ENCODE results near the gene TRANK1.

The TRANK1 gene

GRCh38 chr3:36820083-36820482 is 124.8 kb downstream of the TRANK1 start:
- Histone ChIP-seq H3K27me3 (ENCODE audit: insufficient read depth, insufficient read length) (no peaks in the 10 kb centered on the region), H3K9me3 (ENCODE audit: insufficient read depth, low read length) (no peaks in the 10 kb centered on the region), H3K4me1 (ENCODE audit: insufficient read depth, insufficient read length) (no peaks in the 10 kb centered on the region), H3K9ac (ENCODE audit: insufficient read length, low read depth) (no peak overlapping the region), H3K4me3 (ENCODE audit: insufficient read length, low read depth) (no peak overlapping the region), H3K36me3 (ENCODE audit: insufficient read depth, insufficient read length, low read length) (no peaks in the 10 kb centered on the region)
- DNase-seq (ENCODE audit: low read depth, low spot score), result no peak
- no peak for TF ChIP-seq ZNF274 (IDR thresholded peaks at IDR 0.05; ENCODE audit: low read depth, low read length)
- no peak for TF ChIP-seq YY1 (IDR thresholded peaks at IDR 0.05; ENCODE audit: insufficient read depth, insufficient read length)
- no peak for TF ChIP-seq SUZ12 (IDR thresholded peaks at IDR 0.05; ENCODE audit: extremely low read depth, insufficient read depth, insufficient read length)

GRCh38 chr3:36817806-36818533 is 126.9 kb downstream of the TRANK1 start:
- DNase-seq (ENCODE audit: low read depth, low spot score), result no peak
- TF ChIP-seq SUZ12 (IDR thresholded peaks at IDR 0.05; ENCODE audit: extremely low read depth, insufficient read depth, insufficient read length), result no peak
- no peak for TF ChIP-seq YY1 (IDR thresholded peaks at IDR 0.05; ENCODE audit: insufficient read depth, insufficient read length)
- TF ChIP-seq ZNF274 (IDR thresholded peaks at IDR 0.05; ENCODE audit: low read depth, low read length), result no peak
- H3K27me3 ChIP-seq (ENCODE audit: insufficient read depth, insufficient read length), result no peaks in the 10 kb centered on the region
- H3K4me3 ChIP-seq (ENCODE audit: insufficient read length, low read depth), result no peak overlapping the region
- H3K9me3 ChIP-seq (ENCODE audit: insufficient read depth, low read length), result no peaks in the 10 kb centered on the region
- H3K36me3 ChIP-seq (ENCODE audit: insufficient read depth, insufficient read length, low read length), result no peaks in the 10 kb centered on the region
- H3K4me1 ChIP-seq (ENCODE audit: insufficient read depth, insufficient read length), result peaks cover 6% of the 10 kb centered on the region
- no peak overlapping the region for H3K9ac ChIP-seq (ENCODE audit: insufficient read length, low read depth)

DNA sequence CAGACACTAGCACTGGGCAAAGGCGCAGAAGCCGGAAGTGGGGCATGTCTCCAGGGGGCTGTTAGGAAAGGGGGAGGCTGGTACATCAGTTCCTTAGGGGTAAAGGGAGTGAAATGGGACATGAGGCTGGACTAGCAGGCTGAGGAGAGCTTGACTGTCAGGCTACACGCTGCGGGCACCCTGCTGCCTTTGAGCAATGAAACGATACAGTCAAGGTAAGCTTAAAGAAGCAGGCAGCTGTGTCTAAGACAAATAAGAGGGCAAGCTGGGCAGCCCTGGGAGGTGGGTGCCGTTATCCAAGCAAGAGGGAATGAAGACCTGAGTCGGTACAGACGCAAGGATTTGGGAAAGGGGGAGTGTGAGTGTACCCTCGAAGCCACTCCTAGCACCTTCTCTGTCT is 129.5 kb downstream of the TRANK1 start:
- H3K4me1 ChIP-seq (ENCODE audit: insufficient read depth, insufficient read length), result peaks cover 6% of the 10 kb centered on the region
- no peak for DNase-seq (ENCODE audit: low read depth, low spot score)
- H3K9ac ChIP-seq (ENCODE audit: insufficient read length, low read depth), result no peak overlapping the region
- H3K27me3 ChIP-seq (ENCODE audit: insufficient read depth, insufficient read length), result no peaks in the 10 kb centered on the region
- H3K4me3 ChIP-seq (ENCODE audit: insufficient read length, low read depth), result no peak overlapping the region
- H3K9me3 ChIP-seq (ENCODE audit: insufficient read depth, low read length), result no peaks in the 10 kb centered on the region
- no peak for TF ChIP-seq ZNF274 (IDR thresholded peaks at IDR 0.05; ENCODE audit: low read depth, low read length)
- TF ChIP-seq SUZ12 (IDR thresholded peaks at IDR 0.05; ENCODE audit: extremely low read depth, insufficient read depth, insufficient read length), result no peak
- TF ChIP-seq YY1 (IDR thresholded peaks at IDR 0.05; ENCODE audit: insufficient read depth, insufficient read length), result no peak
- no peaks in the 10 kb centered on the region for H3K36me3 ChIP-seq (ENCODE audit: insufficient read depth, insufficient read length, low read length)

- H3K27me3 ChIP-seq (ENCODE audit: insufficient read depth, insufficient read length), result no peaks in the 10 kb centered on the region
- H3K9me3 ChIP-seq (ENCODE audit: insufficient read depth, low read length), result no peaks in the 10 kb centered on the region
- no peak overlapping the region for H3K9ac ChIP-seq (ENCODE audit: insufficient read length, low read depth)
- H3K4me1 ChIP-seq (ENCODE audit: insufficient read depth, insufficient read length), result peaks cover 6% of the 10 kb centered on the region
- H3K4me3 ChIP-seq (ENCODE audit: insufficient read length, low read depth), result no peak overlapping the region
- no peak for DNase-seq (ENCODE audit: low read depth, low spot score)
- TF ChIP-seq ZNF274 (IDR thresholded peaks at IDR 0.05; ENCODE audit: low read depth, low read length), result no peak
- TF ChIP-seq YY1 (IDR thresholded peaks at IDR 0.05; ENCODE audit: insufficient read depth, insufficient read length), result no peak
- TF ChIP-seq SUZ12 (IDR thresholded peaks at IDR 0.05; ENCODE audit: extremely low read depth, insufficient read depth, insufficient read length), result no peak
- H3K36me3 ChIP-seq (ENCODE audit: insufficient read depth, insufficient read length, low read length), result no peaks in the 10 kb centered on the region
Measured at GRCh38 chr3:36814776-36815175, 130.1 kb downstream of the TRANK1 start.

DNA sequence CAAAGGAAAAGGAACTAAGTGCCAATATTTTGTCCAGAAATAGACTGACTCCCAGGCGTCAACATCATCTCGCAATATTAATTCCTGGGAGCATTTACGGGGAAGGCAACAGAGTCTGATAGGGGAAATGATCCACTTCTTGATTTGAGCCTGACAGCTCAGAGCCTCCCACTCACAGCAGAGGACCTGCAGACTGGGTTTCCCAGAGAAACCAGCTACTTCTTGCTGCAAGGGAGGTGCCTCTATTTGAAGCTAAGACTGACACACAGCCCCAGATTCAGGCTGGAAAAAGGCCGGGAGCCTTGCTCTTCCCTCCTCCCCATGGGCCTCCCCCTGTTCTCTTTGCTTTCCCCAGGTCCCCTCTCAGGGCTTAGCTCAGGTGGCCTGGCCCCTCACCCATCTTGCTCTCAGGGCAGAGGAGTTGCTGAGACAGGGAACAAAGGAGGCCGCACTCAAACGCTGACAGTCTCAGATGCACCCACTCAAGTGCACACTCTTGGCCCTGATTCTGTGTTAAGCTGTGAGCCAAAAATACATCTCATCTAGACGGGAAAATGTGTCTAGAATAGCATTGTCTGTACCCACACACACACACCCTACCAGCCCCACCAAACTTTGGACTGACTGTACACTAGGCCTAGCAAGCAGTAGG is 130.7 kb downstream of the TRANK1 start:
- DNase-seq (ENCODE audit: low read depth, low spot score), result no peak
- no peaks in the 10 kb centered on the region for H3K27me3 ChIP-seq (ENCODE audit: insufficient read depth, insufficient read length)
- TF ChIP-seq ZNF274 (IDR thresholded peaks at IDR 0.05; ENCODE audit: low read depth, low read length), result no peak
- TF ChIP-seq YY1 (IDR thresholded peaks at IDR 0.05; ENCODE audit: insufficient read depth, insufficient read length), result no peak
- no peak for TF ChIP-seq SUZ12 (IDR thresholded peaks at IDR 0.05; ENCODE audit: extremely low read depth, insufficient read depth, insufficient read length)
- no peaks in the 10 kb centered on the region for H3K9me3 ChIP-seq (ENCODE audit: insufficient read depth, low read length)
- H3K36me3 ChIP-seq (ENCODE audit: insufficient read depth, insufficient read length, low read length), result no peaks in the 10 kb centered on the region
- H3K9ac ChIP-seq (ENCODE audit: insufficient read length, low read depth), result no peak overlapping the region
- H3K4me1 ChIP-seq (ENCODE audit: insufficient read depth, insufficient read length), result peaks cover 6% of the 10 kb centered on the region
- no peak overlapping the region for H3K4me3 ChIP-seq (ENCODE audit: insufficient read length, low read depth)

- no peak for DNase-seq (ENCODE audit: low read depth, low spot score)
- no peaks in the 10 kb centered on the region for H3K9me3 ChIP-seq (ENCODE audit: insufficient read depth, low read length)
- H3K9ac ChIP-seq (ENCODE audit: insufficient read length, low read depth), result no peak overlapping the region
- no peak overlapping the region for H3K4me3 ChIP-seq (ENCODE audit: insufficient read length, low read depth)
- no peaks in the 10 kb centered on the region for H3K27me3 ChIP-seq (ENCODE audit: insufficient read depth, insufficient read length)
- H3K36me3 ChIP-seq (ENCODE audit: insufficient read depth, insufficient read length, low read length), result no peaks in the 10 kb centered on the region
- peaks cover 6% of the 10 kb centered on the region for H3K4me1 ChIP-seq (ENCODE audit: insufficient read depth, insufficient read length)
- TF ChIP-seq ZNF274 (IDR thresholded peaks at IDR 0.05; ENCODE audit: low read depth, low read length), result no peak
- no peak for TF ChIP-seq SUZ12 (IDR thresholded peaks at IDR 0.05; ENCODE audit: extremely low read depth, insufficient read depth, insufficient read length)
- TF ChIP-seq YY1 (IDR thresholded peaks at IDR 0.05; ENCODE audit: insufficient read depth, insufficient read length), result no peak
Measured at GRCh38 chr3:36813305-36813704, 131.5 kb downstream of the TRANK1 start.

- Histone ChIP-seq H3K27me3 (ENCODE audit: insufficient read depth, insufficient read length) (no peaks in the 10 kb centered on the region), H3K4me3 (ENCODE audit: insufficient read length, low read depth) (no peak overlapping the region), H3K9me3 (ENCODE audit: insufficient read depth, low read length) (no peaks in the 10 kb centered on the region), H3K4me1 (ENCODE audit: insufficient read depth, insufficient read length) (peaks cover 6% of the 10 kb centered on the region), H3K9ac (ENCODE audit: insufficient read length, low read depth) (no peak overlapping the region), H3K36me3 (ENCODE audit: insufficient read depth, insufficient read length, low read length) (no peaks in the 10 kb centered on the region)
- TF ChIP-seq ZNF274 (IDR thresholded peaks at IDR 0.05; ENCODE audit: low read depth, low read length) (no peak), SUZ12 (IDR thresholded peaks at IDR 0.05; ENCODE audit: extremely low read depth, insufficient read depth, insufficient read length) (no peak), YY1 (IDR thresholded peaks at IDR 0.05; ENCODE audit: insufficient read depth, insufficient read length) (no peak)
- DNase-seq (ENCODE audit: low read depth, low spot score), result no peak
Measured at GRCh38 chr3:36812240-36812639, 132.6 kb downstream of the TRANK1 start.

Measured in NT2/D1 (cell line).